HG03135 (cell line): ENCODE results near the gene CEP85.
A peak's percentile ranks its signal among the peaks of the same experiment; 100 is the strongest.

Experiments
- ATAC-seq: cut with Tn5 transposase; IDR thresholded peaks from one replicate; pipeline ENCODE4 v1.9.1; 2021; ENCODE audit warnings: mild to moderate bottlenecking, moderate library complexity; ENCODE audit not compliant: unreplicated experiment

Gene CEP85

GRCh38 chr1:26233903-26234643 is at the start of gene CEP85:
CEP85 (plus strand) TSS chr1:26234200; CDS start chr1:26239784, 5,584 bp downstream.
- peak; percentile 86 for ATAC-seq

GRCh38 chr1:26184883-26185282 is 49.1 kb upstream of the CEP85 start:
- ATAC-seq: no peak

GRCh38 chr1:26187882-26188281 is 46.1 kb upstream of the CEP85 start:
- no peak for ATAC-seq

- ATAC-seq: no peak
Observed at GRCh38 chr1:26188477-26188876, 45.5 kb upstream of the CEP85 start.

GRCh38 chr1:26189331-26189730 is 44.7 kb upstream of the CEP85 start:
- ATAC-seq: no peak

GRCh38 chr1:26189751-26190275 is 44.2 kb upstream of the CEP85 start:
- ATAC-seq: no peak

- ATAC-seq: no peak
Observed at GRCh38 chr1:26190373-26190987, 43.5 kb upstream of the CEP85 start, which contains the start of gene CATSPER4. CATSPER4 (plus strand) TSS chr1:26190602; CDS start chr1:26190628, 26 bp downstream.

- ATAC-seq: no peak
Observed at GRCh38 chr1:26191739-26192138, 42.3 kb upstream of the CEP85 start.

- ATAC-seq: no peak
Observed at GRCh38 chr1:26195805-26196204, 38.2 kb upstream of the CEP85 start.

- ATAC-seq: no peak
Observed at GRCh38 chr1:26197301-26197700, 36.7 kb upstream of the CEP85 start.

GRCh38 chr1:26197813-26198212 is 36.2 kb upstream of the CEP85 start:
- no peak for ATAC-seq

GRCh38 chr1:26200413-26200812 is 33.6 kb upstream of the CEP85 start:
- no peak for ATAC-seq

GRCh38 chr1:26203642-26204318 is 30.2 kb upstream of the CEP85 start:
- ATAC-seq: no peak

- ATAC-seq: no peak
Observed at GRCh38 chr1:26210147-26210870, 23.7 kb upstream of the CEP85 start.

GRCh38 chr1:26212726-26213125 is 21.3 kb upstream of the CEP85 start:
- ATAC-seq: no peak

GRCh38 chr1:26213335-26213905 is 20.6 kb upstream of the CEP85 start:
- no peak for ATAC-seq

- ATAC-seq: no peak
Observed at GRCh38 chr1:26215246-26215645, 18.8 kb upstream of the CEP85 start.

- ATAC-seq: no peak
Observed at GRCh38 chr1:26218906-26219494, 15.0 kb upstream of the CEP85 start.

GRCh38 chr1:26220199-26220912 is 13.6 kb upstream of the CEP85 start:
- ATAC-seq: no peak

- ATAC-seq: no peak
Observed at GRCh38 chr1:26221094-26221493, 12.9 kb upstream of the CEP85 start.
